Lower lobe of right lung (tissue), 2 donors: Measurements from ENCODE around the gene ZFYVE21. TPM values are rescaled to one million over a fixed set of nuclear protein-coding genes. Genes with fewer than 3 reads are reported as not detected.

Experiments used
- ATAC-seq, 2 donors: fragments of 200-7000 bp; cut with Tn5 transposase; one replicate each; pipeline ENCODE4 v1.9.1; 2020 to 2022; ENCODE audit warnings: mild to moderate bottlenecking in 2 of 2, moderate library complexity in 2 of 2
- DNase-seq: peaks from one replicate; pipeline ENCODE4 v3.0.0-alpha.2; 2020
- H3K27ac ChIP-seq: fragments of 200-600 bp; one replicate; pipeline ENCODE4 v1.8.0; 2022
- H3K27me3 ChIP-seq: fragments of 200-600 bp; one replicate; pipeline ENCODE4 v1.8.0; 2022; ENCODE audit warnings: low read depth
- H3K36me3 ChIP-seq: fragments of 200-600 bp; one replicate; pipeline ENCODE4 v1.8.0; 2022; ENCODE audit warnings: mild to moderate bottlenecking
- H3K4me1 ChIP-seq: fragments of 200-600 bp; one replicate; pipeline ENCODE4 v1.8.0; 2022
- H3K4me3 ChIP-seq: fragments of 200-600 bp; one replicate; pipeline ENCODE4 v1.8.0; 2022; ENCODE audit warnings: mild to moderate bottlenecking
- H3K9me3 ChIP-seq: fragments of 200-600 bp; one replicate; pipeline ENCODE4 v1.8.0; 2022
- CTCF ChIP-seq: fragments of 200-600 bp; IDR thresholded peaks from one replicate; pipeline ENCODE4 v1.8.0; 2022; ENCODE audit warnings: antibody characterized with exemption, mild to moderate bottlenecking
- intact Hi-C: fragments of 100-400 bp; cut with DNase I; formaldehyde crosslinking; loops from one replicate; pipeline ENCODE4 v1.11.0; 2022
- long read RNA-seq: library from polyadenylated mRNA; unstranded; transcript quantifications from one replicate; pipeline ENCODE4 v2.0.0, GENCODE V29; 2021
- total RNA-seq: library from RNA; stranded (reverse); fragmentation: NEBNext Ultra II Directional; extraction: Animal tissue kit (Norgen Biotek cat#: 25700); gene quantifications from one replicate; pipeline ENCODE4 v1.2.1, GENCODE V29; 2021
- donor health status: DM: no; HTN: yes; CAD: no; lungs with severe emphysema.

The ZFYVE21 gene
- total RNA-seq = 49.4 TPM
- long read RNA-seq, transcript ZFYVE21-202 (7 exons, 1,383 nt) = major isoform, 116 of 132 reads
- long read RNA-seq, partial matches to known transcripts = 2 of 132 reads
- long read RNA-seq, other reads (novel, unspliced or antisense) = 7 of 132 reads

DNA sequence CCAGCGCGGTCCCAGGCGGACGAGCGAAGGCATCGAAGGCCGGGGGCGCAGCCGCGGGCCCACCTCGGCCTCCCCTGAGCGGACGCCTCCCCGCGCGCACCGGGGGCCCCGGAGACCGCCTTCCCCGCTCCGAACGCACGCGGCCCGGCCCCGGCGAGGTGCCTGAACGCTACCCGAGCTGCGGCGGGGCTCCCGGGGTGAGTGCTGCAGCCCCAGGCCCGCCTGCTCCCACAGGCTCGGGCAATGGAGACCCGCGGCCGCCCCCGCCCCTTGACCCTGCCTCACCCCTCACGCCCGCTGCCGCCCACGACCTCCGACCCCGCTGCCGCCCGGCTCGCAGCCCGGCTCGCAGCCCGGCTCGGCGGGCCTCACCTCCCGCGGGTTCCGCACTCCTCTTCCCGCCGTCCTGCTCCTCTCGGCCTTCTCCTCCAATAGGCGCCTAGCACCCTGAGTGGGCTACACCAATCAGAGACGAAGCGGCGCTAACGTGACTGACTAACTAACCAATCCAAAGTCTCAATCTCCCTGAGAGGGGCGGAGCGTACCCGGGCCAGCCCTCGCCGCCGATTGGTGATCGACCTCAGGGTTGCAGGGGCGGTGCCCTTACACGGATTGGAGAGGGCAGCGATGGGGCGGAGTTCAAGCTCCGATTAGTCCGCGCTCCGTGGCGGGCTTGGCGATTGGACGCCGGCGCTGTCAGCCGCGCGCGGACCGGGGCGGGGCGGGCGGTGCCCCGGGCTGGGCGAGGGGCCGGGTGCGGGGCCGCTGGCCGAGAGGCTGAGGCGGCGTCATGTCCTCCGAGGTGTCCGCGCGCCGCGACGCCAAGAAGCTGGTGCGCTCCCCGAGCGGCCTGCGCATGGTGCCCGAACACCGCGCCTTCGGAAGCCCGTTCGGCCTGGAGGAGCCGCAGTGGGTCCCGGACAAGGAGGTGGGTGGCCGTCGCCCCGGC is at the start of gene ZFYVE21, which contains the start of gene XRCC3:
Gene ZFYVE21 (plus strand): TSS at position 759 of the 949 bp plus-strand sequence. CDS start 32 bp downstream, at position 791.
Gene XRCC3 (minus strand): TSS at position 400 of the 949 bp plus-strand sequence. CDS start 4,364 bp downstream, outside the sequence.
- H3K9me3 ChIP-seq = no peaks in the 10 kb centered on the region
- no peaks in the 10 kb centered on the region for H3K36me3 ChIP-seq
- ATAC-seq (peak; percentile 97), DNase-seq (peak; percentile 100)
- peak within 1 kb of the TSS; percentile 86 for H3K4me3 ChIP-seq
- no peak for TF ChIP-seq CTCF
- no peaks in the 10 kb centered on the region for H3K27me3 ChIP-seq
- H3K27ac ChIP-seq = peak within 1 kb of the TSS; percentile 87
- peaks cover 60% of the 10 kb centered on the region for H3K4me1 ChIP-seq
- intact Hi-C loops = no loop called here

DNA sequence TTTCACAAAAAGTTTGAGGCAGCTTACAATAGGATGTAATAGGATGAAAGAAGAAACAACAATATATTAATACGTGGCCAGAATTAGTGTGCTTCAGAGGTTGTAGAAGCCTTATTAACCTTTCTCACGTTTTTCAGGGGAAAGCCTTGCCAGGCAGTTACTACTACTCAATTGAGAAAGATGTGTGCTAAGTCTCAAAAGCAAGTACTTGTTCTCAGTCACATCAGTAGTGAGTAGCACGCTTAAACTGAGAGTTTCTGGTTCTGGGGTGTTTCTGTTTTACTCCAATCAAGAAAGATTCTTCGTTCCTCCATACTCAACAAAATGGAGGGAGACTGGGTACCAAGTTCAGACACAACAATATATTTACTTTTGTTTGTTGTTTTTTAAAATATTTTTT is 47.9 kb upstream of the ZFYVE21 start:
- H3K4me1 ChIP-seq = peaks cover 8% of the 10 kb centered on the region
- intact Hi-C loops = no loop called here
- no peak for TF ChIP-seq CTCF
- no peaks in the 10 kb centered on the region for H3K27me3 ChIP-seq
- ATAC-seq (no peak), DNase-seq (no peak)
- H3K9me3 ChIP-seq = no peaks in the 10 kb centered on the region
- peaks cover 100% of the 10 kb centered on the region for H3K36me3 ChIP-seq
- no peak overlapping the region for H3K4me3 ChIP-seq
- no peak overlapping the region for H3K27ac ChIP-seq

- no peak for DNase-seq
- no peak for ATAC-seq
- peaks cover 100% of the 10 kb centered on the region for H3K36me3 ChIP-seq
Observed at GRCh38 chr14:103668117-103668516, 47.5 kb upstream of the ZFYVE21 start.

GRCh38 chr14:103669370-103669769 is 46.2 kb upstream of the ZFYVE21 start:
- Histone ChIP-seq H3K4me3 (no peak overlapping the region), H3K4me1 (no peaks in the 10 kb centered on the region), H3K27me3 (no peaks in the 10 kb centered on the region), H3K27ac (no peak overlapping the region), H3K9me3 (no peaks in the 10 kb centered on the region), H3K36me3 (peaks cover 100% of the 10 kb centered on the region)
- no peak for ATAC-seq
- intact Hi-C loops = no loop called here
- TF ChIP-seq CTCF = no peak
- no peak for DNase-seq

More at GRCh38 chr14:103668117-103668516, 47.5 kb upstream of the ZFYVE21 start:
- H3K4me1 ChIP-seq = peaks cover 8% of the 10 kb centered on the region
- TF ChIP-seq CTCF = no peak
- H3K27me3 ChIP-seq = no peaks in the 10 kb centered on the region
- no peak overlapping the region for H3K4me3 ChIP-seq
- intact Hi-C loops = no loop called here
- H3K27ac ChIP-seq = no peak overlapping the region
- no peaks in the 10 kb centered on the region for H3K9me3 ChIP-seq

DNA sequence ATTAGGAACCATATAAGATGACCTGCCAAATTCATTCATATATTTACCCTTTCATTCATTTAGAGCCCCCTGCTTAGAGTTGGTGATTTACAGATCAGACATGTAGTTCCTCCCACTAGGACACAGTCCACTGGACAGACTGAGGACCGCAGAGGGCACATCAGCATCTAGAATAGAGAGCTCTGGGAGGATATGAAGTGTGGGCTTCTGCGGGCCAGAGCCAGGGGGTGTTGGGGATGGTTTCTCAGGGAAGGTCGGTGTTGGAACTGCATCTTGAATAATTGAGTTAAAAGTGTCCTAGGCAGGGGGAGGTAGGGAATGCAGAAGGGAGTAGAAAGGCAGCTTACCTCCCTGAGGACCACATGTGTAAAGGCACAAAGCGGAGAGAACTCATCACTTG is 43.7 kb upstream of the ZFYVE21 start:
- no peaks in the 10 kb centered on the region for H3K9me3 ChIP-seq
- DNase-seq (no peak), ATAC-seq (no peak)
- no peak overlapping the region for H3K27ac ChIP-seq
- H3K36me3 ChIP-seq = peaks cover 100% of the 10 kb centered on the region
- H3K4me3 ChIP-seq = no peak overlapping the region
- intact Hi-C loops = no loop called here
- H3K27me3 ChIP-seq = no peaks in the 10 kb centered on the region
- H3K4me1 ChIP-seq = no peaks in the 10 kb centered on the region
- no peak for TF ChIP-seq CTCF
